ENCODE data around the gene CERK. TPM values are rescaled to one million over a fixed set of nuclear protein-coding genes. Genes with fewer than 3 reads are reported as not detected.

The CERK gene
- total RNA-seq, 2 donors from 2014 or later, result 10.2 to 18.0 TPM

GRCh38 chr22:46750530-46750800 lies 12.4 kb upstream of the CERK start:
- H3K4me3 ChIP-seq, result no peak overlapping the region
- no peaks in the 10 kb centered on the region for H3K9me3 ChIP-seq
- H3K27me3 ChIP-seq (replicated peaks; ENCODE audit: insufficient read depth), result peaks cover 12% of the 10 kb centered on the region
- no peak for DNase-seq (ENCODE audit: low spot score)
- H3K36me3 ChIP-seq, result no peaks in the 10 kb centered on the region
- no peaks in the 10 kb centered on the region for H3K4me1 ChIP-seq (replicated peaks)
- 88% methylated on average over 5 of the region's 5 CpGs for WGBS
- no peak for TF ChIP-seq POLR2A (IDR thresholded peaks at IDR 0.05)
- no peak for TF ChIP-seq POLR2AphosphoS5 (IDR thresholded peaks at IDR 0.05)
- TF ChIP-seq CTCF (IDR thresholded peaks at IDR 0.05), result no peak
- H3K27ac ChIP-seq, result no peak overlapping the region
- intact Hi-C loops (cut with DNase I), result no loop called here

GRCh38 chr22:46749682-46750529 lies 11.9 kb upstream of the CERK start:
- no peaks in the 10 kb centered on the region for H3K4me1 ChIP-seq (replicated peaks)
- H3K4me3 ChIP-seq, result no peak overlapping the region
- peaks cover 12% of the 10 kb centered on the region for H3K27me3 ChIP-seq (replicated peaks; ENCODE audit: insufficient read depth)
- no peak for TF ChIP-seq POLR2AphosphoS5 (IDR thresholded peaks at IDR 0.05)
- 77% methylated on average over 14 of the region's 14 CpGs for WGBS
- no peaks in the 10 kb centered on the region for H3K36me3 ChIP-seq
- no peak overlapping the region for H3K27ac ChIP-seq
- no peaks in the 10 kb centered on the region for H3K9me3 ChIP-seq
- no peak for DNase-seq (ENCODE audit: low spot score)
- intact Hi-C loops (cut with DNase I), result no loop called here

- Histone ChIP-seq H3K4me1 (replicated peaks) (no peaks in the 10 kb centered on the region), H3K27ac (no peak overlapping the region), H3K36me3 (no peaks in the 10 kb centered on the region), H3K4me3 (no peak overlapping the region), H3K27me3 (replicated peaks; ENCODE audit: insufficient read depth) (peaks cover 12% of the 10 kb centered on the region), H3K9me3 (no peaks in the 10 kb centered on the region)
- no peak for TF ChIP-seq POLR2A (IDR thresholded peaks at IDR 0.05)
- TF ChIP-seq POLR2AphosphoS5 (IDR thresholded peaks at IDR 0.05), result no peak
- TF ChIP-seq CTCF (IDR thresholded peaks at IDR 0.05), result no peak
- DNase-seq (ENCODE audit: low spot score), result no peak
- WGBS, result 28% methylated on average over 15 of the region's 15 CpGs
- intact Hi-C loops (cut with DNase I), result no loop called here
Measured at GRCh38 chr22:46748908-46749675, 11.0 kb upstream of the CERK start.

- Histone ChIP-seq H3K9me3 (no peaks in the 10 kb centered on the region), H3K4me1 (replicated peaks) (no peaks in the 10 kb centered on the region), H3K27me3 (replicated peaks; ENCODE audit: insufficient read depth) (peaks cover 12% of the 10 kb centered on the region), H3K27ac (no peak overlapping the region), H3K36me3 (no peaks in the 10 kb centered on the region), H3K4me3 (no peak overlapping the region)
- no peak for DNase-seq (ENCODE audit: low spot score)
- 92% methylated on average over 20 of the region's 20 CpGs for WGBS
- intact Hi-C loops (cut with DNase I), result no loop called here
- no peak for TF ChIP-seq POLR2A (IDR thresholded peaks at IDR 0.05)
- TF ChIP-seq POLR2AphosphoS5 (IDR thresholded peaks at IDR 0.05), result no peak
- TF ChIP-seq CTCF (IDR thresholded peaks at IDR 0.05), result no peak
Measured at GRCh38 chr22:46748206-46748907, 10.3 kb upstream of the CERK start.

GRCh38 chr22:46747646-46748045 lies 9.6 kb upstream of the CERK start:
- Histone ChIP-seq H3K9me3 (no peaks in the 10 kb centered on the region), H3K36me3 (no peaks in the 10 kb centered on the region), H3K4me1 (replicated peaks) (no peaks in the 10 kb centered on the region), H3K4me3 (no peak overlapping the region), H3K27ac (no peak overlapping the region), H3K27me3 (replicated peaks; ENCODE audit: insufficient read depth) (peaks cover 12% of the 10 kb centered on the region)
- WGBS, result 74% methylated on average over 7 of the region's 8 CpGs
- TF ChIP-seq POLR2A (IDR thresholded peaks at IDR 0.05) (no peak), POLR2AphosphoS5 (IDR thresholded peaks at IDR 0.05) (no peak), CTCF (IDR thresholded peaks at IDR 0.05) (no peak)
- no peak for DNase-seq (ENCODE audit: low spot score)
- intact Hi-C loops (cut with DNase I), result no loop called here
